Mesendoderm (in vitro differentiated cells): ENCODE data around the gene KCNT1.

ENCODE experiments used
- DNase-seq: peaks from one replicate; pipeline ENCODE4 v3.0.0; 2013
- H2AK5ac ChIP-seq: 2 replicates; pipeline ENCODE4 v1.6.1; 2013; ENCODE audit warnings: low read length, inconsistent platforms
- H2BK120ac ChIP-seq: 2 replicates; pipeline ENCODE4 v1.6.1; 2013; ENCODE audit warnings: low read depth, mild to moderate bottlenecking, low read length, moderate library complexity, mixed read lengths
- H2BK15ac ChIP-seq: replicated peaks from 2 replicates; pipeline ENCODE4 v1.6.1; 2013; ENCODE audit warnings: low read depth, mild to moderate bottlenecking, moderate library complexity
- H2BK5ac ChIP-seq: 2 replicates; pipeline ENCODE4 v1.6.1; 2013; ENCODE audit warnings: low read length, inconsistent platforms
- H3K18ac ChIP-seq: 2 replicates; pipeline ENCODE4 v1.6.1; 2013; ENCODE audit warnings: mild to moderate bottlenecking, low read length, mixed read lengths
- H3K23ac ChIP-seq: one replicate; pipeline ENCODE4 v1.6.1; 2013; ENCODE audit warnings: low read length
- H3K27ac ChIP-seq: 2 replicates; pipeline ENCODE4 v1.5.1; 2013; ENCODE audit warnings: low read depth, mild to moderate bottlenecking, inconsistent platforms, low read length, moderate library complexity
- H3K27me3 ChIP-seq: 2 replicates; pipeline ENCODE4 v1.6.1; 2013; ENCODE audit warnings: low read length, control low read depth, mild to moderate bottlenecking, inconsistent platforms; ENCODE audit not compliant: insufficient read depth, poor library complexity
- H3K36me3 ChIP-seq: 2 replicates; pipeline ENCODE4 v1.6.1; 2013; ENCODE audit warnings: low read length, inconsistent platforms; ENCODE audit not compliant: control insufficient read depth, insufficient read depth
- H3K4ac ChIP-seq: one replicate; pipeline ENCODE4 v1.6.1; 2013; ENCODE audit warnings: low read depth, mild to moderate bottlenecking, low read length, moderate library complexity
- H3K4me1 ChIP-seq: 2 replicates; pipeline ENCODE4 v1.6.1; 2013; ENCODE audit warnings: low read depth, low read length, inconsistent platforms; ENCODE audit not compliant: control insufficient read depth
- H3K4me2 ChIP-seq: 2 replicates; pipeline ENCODE4 v1.6.1; 2013; ENCODE audit warnings: low read length
- H3K4me3 ChIP-seq: 2 replicates; pipeline ENCODE4 v1.5.1; 2013; ENCODE audit warnings: mild to moderate bottlenecking, low read length
- H3K56ac ChIP-seq: one replicate; pipeline ENCODE4 v1.6.1; 2013; ENCODE audit warnings: low read length
- H3K79me1 ChIP-seq: 2 replicates; pipeline ENCODE4 v1.6.1; 2013; ENCODE audit warnings: low read length, inconsistent platforms
- H3K79me2 ChIP-seq: 2 replicates; pipeline ENCODE4 v1.6.1; 2013; ENCODE audit warnings: mild to moderate bottlenecking, low read length; ENCODE audit not compliant: control insufficient read depth, insufficient read depth
- H3K9ac ChIP-seq: 2 replicates; pipeline ENCODE4 v1.6.1; 2013; ENCODE audit warnings: low read length, inconsistent platforms
- H4K5ac ChIP-seq: one replicate; pipeline ENCODE4 v1.6.1; 2013; ENCODE audit warnings: low read length
- H4K8ac ChIP-seq: one replicate; pipeline ENCODE4 v1.6.1; 2013; ENCODE audit warnings: low read depth, mild to moderate bottlenecking, control low read depth, low read length, moderate library complexity
- WGBS: extraction: QIAGEN DNeasy Blood & Tissue Kit; methylation state at CpG from one replicate; pipeline ENCODE4 v1.1.7; 2013; ENCODE audit warnings: low lambda C conversion rate, missing lambda C conversion rate; ENCODE audit not compliant: insufficient coverage; ENCODE audit errors: extremely low coverage; 5-methylcytosine and 5-hydroxymethylcytosine counted together

Gene KCNT1

GRCh38 chr9:135728436-135729110 is 26.6 kb downstream of the KCNT1 start:
- Histone ChIP-seq H2AK5ac (no peak overlapping the region), H3K18ac (no peak overlapping the region), H3K4ac (no peak overlapping the region), H4K8ac (no peak overlapping the region), H3K56ac (no peak overlapping the region), H3K4me1 (no peaks in the 10 kb centered on the region), H3K4me2 (no peak overlapping the region), H3K36me3 (no peaks in the 10 kb centered on the region), H3K79me2 (no peaks in the 10 kb centered on the region), H3K4me3 (no peak overlapping the region), H3K9ac (no peak overlapping the region), H3K23ac (no peak overlapping the region), H4K5ac (no peak overlapping the region), H2BK120ac (no peak overlapping the region), H2BK15ac (no peak overlapping the region), H3K27me3 (no peaks in the 10 kb centered on the region), H3K79me1 (no peaks in the 10 kb centered on the region), H3K27ac (no peak overlapping the region), H2BK5ac (no peak overlapping the region)
- no CpG with 5 or more reads among the region's 18 CpGs for WGBS
- no peak for DNase-seq

- Histone ChIP-seq H2BK15ac (no peak overlapping the region), H3K79me2 (no peaks in the 10 kb centered on the region), H2BK5ac (no peak overlapping the region), H3K9ac (no peak overlapping the region), H3K23ac (no peak overlapping the region), H3K4ac (no peak overlapping the region), H2AK5ac (no peak overlapping the region), H3K4me2 (no peak overlapping the region), H2BK120ac (no peak overlapping the region), H3K18ac (no peak overlapping the region), H3K27ac (no peak overlapping the region), H4K5ac (no peak overlapping the region), H3K79me1 (no peaks in the 10 kb centered on the region), H3K27me3 (no peaks in the 10 kb centered on the region), H3K4me3 (no peak overlapping the region), H4K8ac (no peak overlapping the region), H3K56ac (no peak overlapping the region), H3K4me1 (no peaks in the 10 kb centered on the region), H3K36me3 (no peaks in the 10 kb centered on the region)
- no CpG with 5 or more reads among the region's 13 CpGs for WGBS
- no peak for DNase-seq
These were observed 27.5 kb downstream of the KCNT1 start for GRCh38 chr9:135729480-135729879.

- Histone ChIP-seq H3K4me2 (no peak overlapping the region), H3K23ac (no peak overlapping the region), H3K27ac (no peak overlapping the region), H2BK5ac (no peak overlapping the region), H3K9ac (no peak overlapping the region), H4K8ac (no peak overlapping the region), H3K36me3 (no peaks in the 10 kb centered on the region), H3K56ac (no peak overlapping the region), H3K79me2 (no peaks in the 10 kb centered on the region), H4K5ac (no peak overlapping the region), H3K4me1 (no peaks in the 10 kb centered on the region), H3K79me1 (no peaks in the 10 kb centered on the region), H3K4me3 (no peak overlapping the region), H2BK120ac (no peak overlapping the region), H2BK15ac (no peak overlapping the region), H2AK5ac (no peak overlapping the region), H3K4ac (no peak overlapping the region), H3K27me3 (no peaks in the 10 kb centered on the region), H3K18ac (no peak overlapping the region)
- WGBS: no CpG with 5 or more reads among the region's 12 CpGs
- no peak for DNase-seq
These were observed 29.5 kb downstream of the KCNT1 start for GRCh38 chr9:135731454-135731853.

- DNase-seq: no peak
- H3K36me3 ChIP-seq: no peaks in the 10 kb centered on the region
- no peak overlapping the region for H4K5ac ChIP-seq
- WGBS: no CpG with 5 or more reads among the region's 6 CpGs
- H2BK120ac ChIP-seq: no peak overlapping the region
- no peak overlapping the region for H3K9ac ChIP-seq
- no peak overlapping the region for H3K18ac ChIP-seq
- no peak overlapping the region for H3K23ac ChIP-seq
- H3K27me3 ChIP-seq: no peaks in the 10 kb centered on the region
- H3K4me3 ChIP-seq: no peak overlapping the region
- no peak overlapping the region for H3K4ac ChIP-seq
- no peaks in the 10 kb centered on the region for H3K79me1 ChIP-seq
- no peak overlapping the region for H3K27ac ChIP-seq
- H3K4me1 ChIP-seq: no peaks in the 10 kb centered on the region
- no peak overlapping the region for H3K56ac ChIP-seq
- H4K8ac ChIP-seq: no peak overlapping the region
- H3K4me2 ChIP-seq: no peak overlapping the region
- H2AK5ac ChIP-seq: no peak overlapping the region
- no peak overlapping the region for H2BK5ac ChIP-seq
- no peak overlapping the region for H2BK15ac ChIP-seq
- no peaks in the 10 kb centered on the region for H3K79me2 ChIP-seq
These were observed 30.7 kb downstream of the KCNT1 start for GRCh38 chr9:135732569-135733257.

GRCh38 chr9:135734616-135735144 is 32.7 kb downstream of the KCNT1 start:
- Histone ChIP-seq H3K27ac (no peak overlapping the region), H3K4me1 (no peaks in the 10 kb centered on the region), H2BK15ac (no peak overlapping the region), H3K4me2 (no peak overlapping the region), H3K36me3 (no peaks in the 10 kb centered on the region), H4K5ac (no peak overlapping the region), H3K23ac (no peak overlapping the region), H3K9ac (no peak overlapping the region), H2BK120ac (no peak overlapping the region), H2AK5ac (no peak overlapping the region), H3K27me3 (no peaks in the 10 kb centered on the region), H2BK5ac (no peak overlapping the region), H3K4me3 (no peak overlapping the region), H3K18ac (no peak overlapping the region), H3K56ac (no peak overlapping the region), H4K8ac (no peak overlapping the region), H3K79me2 (no peaks in the 10 kb centered on the region), H3K79me1 (no peaks in the 10 kb centered on the region), H3K4ac (no peak overlapping the region)
- no CpG with 5 or more reads among the region's 27 CpGs for WGBS
- no peak for DNase-seq
